Transverse colon (tissue), 4 donors: ENCODE data around the gene ACSL1.

ENCODE experiments used
- CTCF ChIP-seq, 5 experiments: fragments of 200-600 bp in 3 of 5; fragments of 450-650 bp in 2 of 5; sonication (generic) in 3 of 5; IDR thresholded peaks; 1 replicate in 2 of 5; 2 replicates in 3 of 5; pipeline ENCODE4 v1.5.1; 2016 to 2017; ENCODE audit warnings: antibody characterized with exemption in 5 of 5, inconsistent platforms in 3 of 5, mild to moderate bottlenecking in 2 of 5, moderate library complexity in 1 of 5
- POLR2A ChIP-seq: fragments of 450-650 bp; IDR thresholded peaks from one replicate; pipeline ENCODE4 v1.6.1; 2016; ENCODE audit warnings: antibody characterized with exemption, mild to moderate bottlenecking, moderate library complexity
- POLR2AphosphoS5 ChIP-seq, 3 donors: sonication (generic); formaldehyde crosslinking; IDR thresholded peaks; one replicate each; pipeline ENCODE4 v1.6.1; 2016; ENCODE audit warnings: antibody characterized with exemption in 3 of 3

- TF ChIP-seq CTCF (IDR thresholded peaks at IDR 0.05) (no peak), POLR2AphosphoS5 (IDR thresholded peaks at IDR 0.05) (no peak), POLR2A (no peak)
These were observed 49.8 kb downstream of the ACSL1 start for GRCh38 chr4:184775854-184776555.
